Endothelial cell of umbilical vein (primary cell): ENCODE measurements around the gene PIF1. TPM values are rescaled to one million over a fixed set of nuclear protein-coding genes. Genes with fewer than 3 reads are reported as not detected.

Source experiments
- BruUV-seq: library from RNA; stranded (reverse); fragments of 400-500 nt; replicated peaks from 2 replicates; lab custom pipeline; 2021; lab: Mats Ljungman, UMichigan
- CTCF ChIA-PET: fragments of 300-600, 350-600 bp; sonication (Branson Sonifier 250); formaldehyde crosslinking; loops from one replicate; lab custom pipeline; 2021; ENCODE audit warnings: antibody characterized with exemption, inconsistent platforms; lab: Charles Lee
- POLR2A ChIA-PET: fragments of 300-600, 350-600 bp; sonication (Branson Sonifier 250); formaldehyde crosslinking; loops from one replicate; lab custom pipeline; 2021; ENCODE audit warnings: antibody characterized with exemption, inconsistent platforms; lab: Charles Lee
- DNase-seq: peaks from one replicate; pipeline ENCODE4 v3.0.0-alpha.2; 2011; ENCODE audit warnings: low read depth, low spot score
- FAIRE-seq: peaks from 2 replicates; lab custom pipeline; 2011; peaks lifted over from hg19 to GRCh38; lab: Jason Lieb, UNC
- H2AFZ ChIP-seq: 2 replicates; pipeline ENCODE4 v1.6.0; 2012; ENCODE audit warnings: low read depth, low read length, control low read depth, inconsistent platforms
- H3K27ac ChIP-seq: 2 replicates; pipeline ENCODE4 v1.5.1; 2011; ENCODE audit warnings: low read depth, mild to moderate bottlenecking, control low read depth, low read length, moderate library complexity; ENCODE audit not compliant: insufficient read depth
- H3K27me3 ChIP-seq, 2 experiments: 2 replicates each; pipeline versions ENCODE4 v1.6.0 to v1.6.1; 2011; ENCODE audit warnings: low read length in 2 of 2, mixed read lengths in 1 of 2; ENCODE audit not compliant: control insufficient read depth in 2 of 2, insufficient read depth in 2 of 2
- H3K36me3 ChIP-seq, 2 experiments: 2 replicates in 1 of 2; 3 replicates in 1 of 2; pipeline ENCODE4 v1.5.1; 2011; ENCODE audit warnings: low read length in 2 of 2, mild to moderate bottlenecking in 1 of 2, moderate library complexity in 1 of 2; ENCODE audit not compliant: control insufficient read depth in 2 of 2, insufficient read depth in 2 of 2; ENCODE audit errors: extremely low read depth in 1 of 2
- H3K4me1 ChIP-seq: 3 replicates; pipeline ENCODE4 v1.5.1; 2011; ENCODE audit warnings: mild to moderate bottlenecking, low read length; ENCODE audit not compliant: control insufficient read depth, insufficient read depth; ENCODE audit errors: extremely low read depth
- H3K4me2 ChIP-seq: 2 replicates; pipeline ENCODE4 v1.6.1; 2011; ENCODE audit warnings: low read length, control low read depth, mixed read lengths; ENCODE audit not compliant: insufficient read depth
- H3K4me3 ChIP-seq, 3 experiments: fragments of 200-600 bp in 1 of 3; sonication (generic), shearing (Covaris generic) in 1 of 3; replicated peaks in 1 of 3; 2 replicates each; pipeline ENCODE4 v1.5.1; 2011 to 2016; ENCODE audit warnings: control low read depth in 3 of 3, low read length in 3 of 3, mild to moderate bottlenecking in 2 of 3, inconsistent platforms in 1 of 3, low read depth in 1 of 3, moderate library complexity in 1 of 3; ENCODE audit not compliant: insufficient read depth in 1 of 3
- H3K79me2 ChIP-seq: 2 replicates; pipeline ENCODE4 v1.6.0; 2012; ENCODE audit warnings: low read length, inconsistent platforms; ENCODE audit not compliant: control insufficient read depth, insufficient read depth
- H3K9ac ChIP-seq: replicated peaks from 2 replicates; pipeline ENCODE3; 2011; ENCODE audit warnings: low read length, control low read depth; ENCODE audit not compliant: insufficient read depth; ENCODE audit errors: extremely low read depth
- H3K9me1 ChIP-seq: replicated peaks from 3 replicates; pipeline ENCODE4 v1.6.0; 2011; ENCODE audit warnings: mild to moderate bottlenecking, low read length; ENCODE audit not compliant: control insufficient read depth, insufficient read depth; ENCODE audit errors: extremely low read depth
- H3K9me3 ChIP-seq: replicated peaks from 2 replicates; pipeline ENCODE4 v1.5.1; 2012; ENCODE audit warnings: low read length, inconsistent platforms; ENCODE audit not compliant: control insufficient read depth, insufficient read depth
- H4K20me1 ChIP-seq: replicated peaks from 2 replicates; pipeline ENCODE3; 2011; ENCODE audit warnings: mild to moderate bottlenecking, low read length; ENCODE audit not compliant: control insufficient read depth, insufficient read depth; ENCODE audit errors: extremely low read depth
- EZH2 ChIP-seq: IDR thresholded peaks from 2 replicates; pipeline ENCODE4 v1.6.1; 2012; ENCODE audit warnings: borderline replicate concordance, low read depth, mild to moderate bottlenecking, moderate library complexity, low read length, inconsistent platforms; ENCODE audit not compliant: severe bottlenecking
- FOS ChIP-seq: IDR thresholded peaks from 2 replicates; pipeline ENCODE4 v1.6.1; 2011; ENCODE audit warnings: mild to moderate bottlenecking, low read length, moderate library complexity, borderline replicate concordance; ENCODE audit not compliant: insufficient read depth
- GATA2 ChIP-seq: IDR thresholded peaks from 2 replicates; pipeline ENCODE4 v1.7.0; 2011; ENCODE audit warnings: low read depth, mild to moderate bottlenecking, moderate library complexity, mixed read lengths, low read length; ENCODE audit not compliant: insufficient read length, insufficient read depth
- JUN ChIP-seq: IDR thresholded peaks from 2 replicates; pipeline ENCODE4 v1.6.1; 2011; ENCODE audit warnings: borderline replicate concordance, low read depth; ENCODE audit not compliant: insufficient read length, insufficient read depth
- MYC ChIP-seq: IDR thresholded peaks from one replicate; pipeline ENCODE4 v1.6.1; 2011; ENCODE audit warnings: mild to moderate bottlenecking, low read depth, low read length
- POLR2A ChIP-seq: IDR thresholded peaks from 2 replicates; pipeline ENCODE4 v1.6.1; 2012; ENCODE audit warnings: low read depth, mild to moderate bottlenecking, control low read depth, low read length
- POLR2AphosphoS5 ChIP-seq: IDR thresholded peaks from 2 replicates; pipeline ENCODE4 v1.6.1; 2012; ENCODE audit warnings: low read depth, mild to moderate bottlenecking, control low read depth, low read length, moderate library complexity; ENCODE audit not compliant: insufficient read depth
- dilution Hi-C: fragments of 300-500 bp; cut with MboI; formaldehyde crosslinking; loops from one replicate; pipeline ENCODE4 v1.15.0; 2019; ENCODE audit warnings: low sequenced_read_pairs; ENCODE audit not compliant: extremely low pct_ligation_motif_present
- intact Hi-C: fragments of 100-400 bp; cut with micrococcal nuclease; formaldehyde crosslinking; loops from one replicate; pipeline ENCODE4 v1.10.0; 2022
- polyA plus RNA-seq, 4 experiments: library from polyadenylated mRNA; depleted of rRNA in 3 of 4; stranded (reverse) in 3 of 4; unstranded in 1 of 4; fragments of >200 nt; gene quantifications; 2 replicates each; pipeline versions ENCODE4 v1.2.1 to v1.2.3, GENCODE V29; 2011 to 2012; ENCODE audit warnings: missing spikeins in 1 of 4
- total RNA-seq: library from RNA; stranded (reverse); gene quantifications from 2 replicates; pipeline ENCODE4 v1.2.3, GENCODE V29; 2021
- TF ChIP-seq, protein P1 (sequence below), 2 donors: IDR thresholded peaks; 1 replicate in 1 of 2; 2 replicates in 1 of 2; pipeline ENCODE4 v1.5.1; 2011; ENCODE audit warnings: low read length in 2 of 2, mild to moderate bottlenecking in 2 of 2, moderate library complexity in 2 of 2, control low read depth in 1 of 2, inconsistent platforms in 1 of 2, low read depth in 1 of 2; ENCODE audit not compliant: insufficient read depth in 1 of 2; ENCODE audit errors: extremely low read depth in 1 of 2
- TF ChIP-seq, protein P2 (sequence below): IDR thresholded peaks from 2 replicates; pipeline ENCODE4 v1.6.1; 2011; ENCODE audit not compliant: insufficient read depth, insufficient read length

PIF1 gene
- total and polyA plus RNA-seq, 2 donors (not counting 3 experiments of a cell fraction or from before 2014, with no cell fraction given) = 18.6 to 52.7 TPM

DNA sequence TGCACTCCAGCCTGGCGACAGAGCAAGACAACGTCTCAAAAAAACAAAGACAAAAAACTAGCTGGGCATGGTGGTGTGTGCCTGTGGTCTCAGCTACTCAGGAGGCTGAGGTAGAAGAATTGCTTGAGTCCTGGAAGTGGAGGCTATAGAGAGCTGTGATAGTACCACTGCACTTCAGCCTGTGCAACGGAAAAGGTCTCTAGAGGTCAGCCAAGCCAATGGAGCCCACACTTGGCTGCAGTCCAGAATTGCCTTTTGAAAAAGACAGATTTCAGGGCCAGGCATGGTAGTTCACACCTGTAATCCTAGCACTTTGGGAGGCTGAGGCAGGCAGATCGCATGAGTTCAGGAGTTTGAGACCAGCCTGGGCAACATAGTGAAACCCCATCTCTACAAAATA is 41.7 kb downstream of the PIF1 start:
- POLR2A ChIA-PET = no interaction called here
- H3K4me1 ChIP-seq = no peaks in the 10 kb centered on the region
- H3K9me1 ChIP-seq = no peaks in the 10 kb centered on the region
- DNase-seq (no peak), FAIRE-seq (peak; percentile 21)
- H3K9ac ChIP-seq = no peak overlapping the region
- no TSS peak for BruUV-seq
- no peak overlapping the region for H3K4me2 ChIP-seq
- H3K36me3 ChIP-seq = no peaks in the 10 kb centered on the region
- dilution Hi-C loops = no loop called here
- CTCF ChIA-PET = interaction anchor here (5.4 kb wide), 1 partner anchor 26 kb away, joined by 40 read pairs; no protein-coding TSS in a partner anchor
- no peak overlapping the region for H2AFZ ChIP-seq
- no peaks in the 10 kb centered on the region for H3K79me2 ChIP-seq
- H4K20me1 ChIP-seq = no peaks in the 10 kb centered on the region
- no peak overlapping the region for H3K4me3 ChIP-seq
- TF ChIP-seq EZH2 (no peak), MYC (no peak), JUN (no peak), POLR2AphosphoS5 (no peak), POLR2A (no peak), FOS (no peak), GATA2 (no peak)
- TF ChIP-seq, protein P1, sequence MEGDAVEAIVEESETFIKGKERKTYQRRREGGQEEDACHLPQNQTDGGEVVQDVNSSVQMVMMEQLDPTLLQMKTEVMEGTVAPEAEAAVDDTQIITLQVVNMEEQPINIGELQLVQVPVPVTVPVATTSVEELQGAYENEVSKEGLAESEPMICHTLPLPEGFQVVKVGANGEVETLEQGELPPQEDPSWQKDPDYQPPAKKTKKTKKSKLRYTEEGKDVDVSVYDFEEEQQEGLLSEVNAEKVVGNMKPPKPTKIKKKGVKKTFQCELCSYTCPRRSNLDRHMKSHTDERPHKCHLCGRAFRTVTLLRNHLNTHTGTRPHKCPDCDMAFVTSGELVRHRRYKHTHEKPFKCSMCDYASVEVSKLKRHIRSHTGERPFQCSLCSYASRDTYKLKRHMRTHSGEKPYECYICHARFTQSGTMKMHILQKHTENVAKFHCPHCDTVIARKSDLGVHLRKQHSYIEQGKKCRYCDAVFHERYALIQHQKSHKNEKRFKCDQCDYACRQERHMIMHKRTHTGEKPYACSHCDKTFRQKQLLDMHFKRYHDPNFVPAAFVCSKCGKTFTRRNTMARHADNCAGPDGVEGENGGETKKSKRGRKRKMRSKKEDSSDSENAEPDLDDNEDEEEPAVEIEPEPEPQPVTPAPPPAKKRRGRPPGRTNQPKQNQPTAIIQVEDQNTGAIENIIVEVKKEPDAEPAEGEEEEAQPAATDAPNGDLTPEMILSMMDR (IDR thresholded peaks at IDR 0.05; ENCODE audit: extremely low read depth in 1 of 2, insufficient read depth in 1 of 2, low read depth in 1 of 2, low read length in 2 of 2) = no peak
- TF ChIP-seq, protein P2, sequence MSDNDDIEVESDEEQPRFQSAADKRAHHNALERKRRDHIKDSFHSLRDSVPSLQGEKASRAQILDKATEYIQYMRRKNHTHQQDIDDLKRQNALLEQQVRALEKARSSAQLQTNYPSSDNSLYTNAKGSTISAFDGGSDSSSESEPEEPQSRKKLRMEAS = no peak
- H3K27ac ChIP-seq = no peak overlapping the region
- H3K9me3 ChIP-seq = no peaks in the 10 kb centered on the region
- H3K27me3 ChIP-seq = peaks cover 0 to 3% of the 10 kb centered on the region in 2 experiments
- intact Hi-C loops = no loop called here
